ENCODE results near the gene NACA.

The NACA gene

DNA sequence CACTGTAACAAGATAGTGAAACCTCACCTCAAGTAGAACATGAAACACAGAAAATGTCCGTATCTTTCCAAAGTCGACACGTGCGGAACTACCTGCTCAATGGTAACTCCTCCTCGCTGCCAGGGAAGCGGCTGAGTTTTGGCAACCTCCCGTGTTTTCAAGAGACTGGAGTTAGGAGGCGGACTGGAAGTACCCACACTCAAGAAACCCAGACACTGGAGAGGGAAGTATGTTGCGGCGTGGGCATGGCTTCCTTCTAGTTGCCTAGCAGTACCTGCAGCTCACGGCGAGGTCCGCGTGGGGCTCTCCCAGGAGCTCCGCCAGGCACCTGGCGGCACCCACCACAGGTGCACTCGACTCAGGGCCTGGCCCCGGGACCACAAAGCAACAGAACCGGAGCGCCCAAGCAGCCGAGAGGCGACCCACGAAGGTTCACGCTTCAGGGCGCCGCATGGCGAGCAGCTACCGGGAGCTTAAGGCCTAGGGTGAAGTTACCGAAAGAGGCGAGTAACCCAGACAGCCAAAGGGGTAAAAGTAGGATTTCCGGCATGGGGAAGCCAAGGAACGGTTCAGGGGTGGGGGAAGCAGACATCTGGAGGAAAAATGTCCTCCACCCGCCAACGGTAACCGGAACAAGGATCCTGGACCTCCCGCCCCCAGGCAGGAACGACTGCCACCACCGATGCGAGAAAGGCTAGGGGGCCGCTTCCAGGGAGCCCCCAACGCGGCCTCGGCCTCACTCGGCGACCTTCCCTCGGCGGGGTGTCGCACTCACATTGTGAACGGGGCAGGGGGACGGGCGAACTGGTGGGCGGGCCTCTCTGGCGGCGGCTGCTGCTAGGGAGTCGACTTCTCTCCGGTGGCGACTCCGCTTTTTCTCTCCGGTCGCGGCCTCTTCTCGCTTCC lies 37.6 kb downstream of the NACA start:
- peak; percentile 54 to 61 for DNase-seq

DNA sequence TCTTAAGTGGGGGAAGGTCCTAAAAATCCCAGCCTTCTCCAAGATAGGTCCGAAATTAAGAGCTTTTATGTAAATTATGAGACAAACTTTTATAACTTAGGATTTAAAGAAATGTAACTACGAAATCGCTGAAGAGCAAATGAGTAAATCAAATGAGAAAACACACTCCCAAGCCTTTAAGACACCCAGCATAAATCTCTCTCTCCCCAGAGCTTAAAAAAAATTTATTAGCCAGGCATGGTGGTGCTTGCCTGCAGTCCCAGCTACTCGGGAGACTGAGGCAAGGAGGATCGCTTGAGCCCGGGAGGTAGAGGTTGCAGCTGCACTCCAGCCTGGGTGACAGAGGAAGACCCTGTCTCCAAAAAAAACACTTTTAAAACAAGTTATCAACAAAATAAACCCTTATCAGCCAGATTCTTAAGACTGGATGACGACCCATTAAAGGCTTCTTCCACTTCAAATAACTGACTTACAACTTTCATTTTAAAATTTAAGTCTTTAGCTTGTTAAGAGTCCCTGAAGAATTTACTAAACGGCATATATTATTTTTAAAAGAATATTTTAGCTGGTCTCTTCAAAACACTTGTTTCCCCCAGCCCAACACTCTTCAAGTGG lies 40.2 kb downstream of the NACA start:
- no peak for DNase-seq

- no peak for DNase-seq
Observed at GRCh38 chr12:56682323-56682722, 42.8 kb downstream of the NACA start.

DNA sequence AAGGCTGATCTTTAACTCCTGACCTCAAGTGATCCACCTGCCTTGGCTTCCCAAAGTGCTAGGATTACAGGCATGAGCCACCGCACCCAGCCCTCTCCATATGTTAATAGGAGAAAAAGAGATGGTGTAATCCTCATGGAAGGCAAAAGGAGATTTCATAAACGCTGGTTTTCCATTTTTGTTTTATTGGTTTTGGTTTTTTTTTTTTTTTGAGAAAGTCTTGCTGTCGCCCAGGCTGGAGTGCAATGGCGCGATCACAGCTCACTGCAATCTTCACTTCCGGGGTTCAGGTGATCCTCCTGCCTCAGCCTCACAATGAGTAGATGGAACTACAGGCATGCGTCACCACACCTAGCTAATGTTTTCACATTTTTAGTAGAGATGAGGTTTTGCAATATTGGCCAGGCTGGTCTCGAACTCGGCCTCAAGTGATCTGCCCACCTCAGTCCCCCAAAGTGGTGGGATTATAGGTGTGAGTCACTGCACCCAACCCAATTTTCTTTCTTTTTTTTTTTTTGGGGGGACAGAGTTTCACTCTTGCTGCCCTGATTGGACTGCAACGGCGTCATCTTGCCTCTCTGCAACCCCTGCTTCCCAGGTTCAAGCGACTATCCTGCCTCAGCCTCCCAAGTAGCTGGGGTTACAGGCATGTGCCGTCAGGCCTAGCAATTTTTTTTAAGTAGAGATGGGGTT lies 45.1 kb downstream of the NACA start:
- no peak for DNase-seq

DNA sequence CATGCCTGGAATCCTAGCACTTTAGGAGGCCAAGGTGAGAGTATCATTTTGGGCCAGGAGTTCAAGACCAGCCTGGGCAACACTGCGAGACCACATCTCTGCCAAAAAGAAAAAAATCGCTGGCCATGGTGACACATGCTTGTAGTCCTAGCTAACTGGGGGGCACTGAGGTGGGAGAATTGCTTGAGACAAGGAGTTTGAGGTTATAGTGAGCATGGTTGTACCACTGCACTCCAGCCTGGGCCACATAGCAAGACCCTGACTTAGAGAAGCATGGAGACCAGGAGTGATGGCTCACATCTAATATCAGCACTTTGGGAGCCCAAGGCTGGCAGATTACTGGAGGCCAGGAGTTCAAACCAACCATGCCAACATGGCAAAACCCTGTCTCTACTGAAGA lies 46.2 kb downstream of the NACA start:
- no peak for DNase-seq

DNA sequence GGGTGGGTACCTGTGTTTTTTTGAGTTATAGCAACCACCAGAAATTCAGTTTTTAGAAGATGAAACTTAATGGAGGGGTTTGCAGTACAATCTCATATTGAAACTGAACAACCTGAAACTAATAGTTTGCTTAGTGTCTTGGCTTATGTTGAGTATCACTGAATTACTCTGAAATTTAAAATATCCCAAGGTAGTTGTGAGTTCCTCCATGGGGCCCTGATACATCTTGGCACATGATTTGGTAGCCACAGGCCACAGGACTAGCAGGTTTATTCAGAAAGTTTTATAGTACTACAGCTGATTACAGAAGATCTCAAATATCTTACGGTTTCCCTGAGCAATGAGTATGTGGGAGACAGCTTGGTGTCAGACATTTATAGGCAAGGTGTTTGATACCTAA lies 47.4 kb downstream of the NACA start:
- peak in 1 of 2 experiments; percentile 32 for DNase-seq

DNA sequence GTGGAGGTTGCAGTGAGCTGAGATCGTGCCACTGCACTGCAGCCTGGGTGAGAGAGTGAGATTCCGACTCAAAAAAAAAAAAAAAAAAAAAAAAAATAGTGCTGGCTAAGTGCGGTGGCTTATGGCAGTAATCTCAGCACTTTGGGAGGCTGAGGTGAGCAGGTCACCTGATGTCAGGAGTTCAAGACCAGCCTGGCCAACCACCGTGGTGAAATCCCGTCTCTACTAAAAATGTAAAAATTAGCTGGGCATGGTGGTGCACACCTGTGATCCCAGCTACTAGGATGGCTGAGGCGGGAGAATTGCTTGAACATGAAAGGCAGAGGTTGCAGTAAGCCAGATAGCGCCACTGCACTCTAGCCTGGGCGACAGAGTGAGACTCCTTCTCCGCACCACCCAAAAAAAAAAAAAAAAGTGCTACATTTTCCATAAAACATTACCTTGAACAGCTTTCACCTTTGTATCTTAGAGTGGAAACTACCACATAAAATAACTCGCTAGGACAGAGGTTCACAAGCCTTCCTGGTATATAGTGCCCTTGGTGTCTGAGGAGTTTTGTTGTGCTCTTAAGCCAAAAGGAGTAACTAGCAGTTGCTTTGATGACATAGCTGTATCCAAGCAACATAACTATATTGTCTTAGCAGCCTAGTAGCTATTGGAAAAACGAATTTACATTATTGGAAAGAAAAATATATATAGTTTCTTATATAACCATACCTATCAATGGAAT lies 48.1 kb downstream of the NACA start:
- peak in 1 of 2 experiments; percentile 3 for DNase-seq

DNA sequence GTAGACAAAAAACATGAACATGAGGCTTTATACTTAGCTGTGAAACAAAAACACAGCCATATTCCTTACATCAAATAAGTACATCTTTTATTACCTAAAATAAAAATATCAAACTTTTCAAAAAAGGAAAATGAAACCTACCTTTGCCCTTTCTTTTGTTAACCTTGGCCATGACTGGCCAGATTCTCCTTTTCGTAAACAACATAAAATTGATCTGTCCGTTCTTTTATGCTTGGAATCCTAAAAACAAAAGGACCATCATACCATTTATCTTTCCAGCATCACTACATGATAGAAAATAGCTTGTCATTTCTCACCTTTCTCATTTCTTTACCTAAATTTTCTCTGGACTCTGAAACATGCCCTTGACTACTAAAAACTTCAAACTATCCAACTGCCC lies 53.5 kb downstream of the NACA start:
- no peak for DNase-seq

GRCh38 chr12:56670836-56671235 lies 54.3 kb downstream of the NACA start:
- DNase-seq, result no peak

DNA sequence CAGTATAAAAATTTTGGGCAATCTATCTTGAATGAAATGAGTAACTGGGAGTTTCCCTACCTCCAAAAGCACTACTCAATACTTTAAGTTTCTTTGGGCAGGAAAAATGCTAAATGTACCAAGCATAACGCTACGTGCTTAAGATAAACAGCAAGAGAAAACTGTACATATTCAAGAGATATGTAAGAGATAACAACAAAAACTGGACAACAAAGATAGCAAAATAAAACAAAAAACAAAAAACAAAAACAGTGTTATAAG lies 57.0 kb downstream of the NACA start:
- no peak for DNase-seq
